Peyer's patch (tissue), 4 donors: ENCODE data around the gene LDB3. TPM values are rescaled to one million over a fixed set of nuclear protein-coding genes. Genes with fewer than 3 reads are reported as not detected.

Experiments used
- DNase-seq, 3 donors: peaks; one replicate each; pipeline ENCODE4 v3.0.0-alpha.2; 2017 to 2019
- H3K27ac ChIP-seq, 4 donors: fragments of 200-600 bp; sonication (generic); one replicate each; pipeline ENCODE4 v1.5.1; 2016 to 2019
- H3K27me3 ChIP-seq, 2 donors: fragments of 200-600 bp; sonication (generic); one replicate each; pipeline ENCODE4 v1.5.1; 2019
- H3K36me3 ChIP-seq, 3 donors: fragments of 200-600 bp; sonication (generic); one replicate each; pipeline ENCODE4 v1.5.1; 2016 to 2019
- H3K4me1 ChIP-seq, 4 donors: fragments of 200-600 bp; sonication (generic); one replicate each; pipeline ENCODE4 v1.5.1; 2016 to 2019
- H3K4me3 ChIP-seq, 4 donors: fragments of 200-600 bp; sonication (generic); 1 replicate in 3 of 4; 2 replicates in 1 of 4; pipeline ENCODE4 v1.5.1; 2016 to 2019; ENCODE audit warnings: mild to moderate bottlenecking in 1 of 4
- H3K9me3 ChIP-seq, 4 donors: fragments of 200-600 bp; sonication (generic); one replicate each; pipeline ENCODE4 v1.5.1; 2016 to 2019; ENCODE audit warnings: mild to moderate bottlenecking in 1 of 4
- CTCF ChIP-seq, 6 experiments: fragments of 450-650 bp in 4 of 6; fragments of 200-600 bp in 2 of 6; sonication (generic) in 1 of 6; IDR thresholded peaks; one replicate each; pipeline ENCODE4 v1.5.1; 2017 to 2019; ENCODE audit warnings: antibody characterized with exemption in 6 of 6, mild to moderate bottlenecking in 3 of 6, moderate library complexity in 1 of 6
- POLR2A ChIP-seq, 2 donors: fragments of 450-650 bp; IDR thresholded peaks; one replicate each; pipeline ENCODE4 v1.5.1; 2017; ENCODE audit warnings: antibody characterized with exemption in 2 of 2, mild to moderate bottlenecking in 2 of 2, moderate library complexity in 2 of 2
- total RNA-seq, 4 donors: library from RNA; depleted of rRNA; stranded (reverse); fragments of >200 nt; gene quantifications; one replicate each; pipeline ENCODE4 v1.1.0, GENCODE V29; 2016

Gene LDB3
- total RNA-seq, 4 donors from 2014 or later, result 1.3 to 9.1 (median 2.3) TPM

- TF ChIP-seq CTCF (IDR thresholded peaks at IDR 0.05), result no peak
- TF ChIP-seq POLR2A (IDR thresholded peaks at IDR 0.05), result no peak
- no peak for DNase-seq
- Histone ChIP-seq H3K27ac (no peak overlapping the region), H3K36me3 (no peaks in the 10 kb centered on the region), H3K4me3 (no peak overlapping the region), H3K9me3 (no peaks in the 10 kb centered on the region), H3K27me3 (no peaks in the 10 kb centered on the region), H3K4me1 (peaks cover 0 to 12% (median 0%) of the 10 kb centered on the region in 4 donors)
Measured at GRCh38 chr10:86690657-86691084, 22.4 kb downstream of the LDB3 start.

- no peaks in the 10 kb centered on the region for H3K27me3 ChIP-seq
- no peak for DNase-seq
- peaks cover 0 to 12% (median 0%) of the 10 kb centered on the region in 4 donors for H3K4me1 ChIP-seq
- H3K4me3 ChIP-seq, result no peak overlapping the region
- H3K27ac ChIP-seq, result no peak overlapping the region
- H3K9me3 ChIP-seq, result no peaks in the 10 kb centered on the region
- no peaks in the 10 kb centered on the region for H3K36me3 ChIP-seq
- no peak for TF ChIP-seq CTCF (IDR thresholded peaks at IDR 0.05)
- no peak for TF ChIP-seq POLR2A (IDR thresholded peaks at IDR 0.05)
Measured at GRCh38 chr10:86691333-86692022, 23.2 kb downstream of the LDB3 start.

- Histone ChIP-seq H3K36me3 (no peaks in the 10 kb centered on the region), H3K27ac (no peak overlapping the region), H3K9me3 (no peaks in the 10 kb centered on the region), H3K4me3 (no peak overlapping the region), H3K4me1 (peaks cover 0 to 12% (median 0%) of the 10 kb centered on the region in 4 donors), H3K27me3 (no peaks in the 10 kb centered on the region)
- TF ChIP-seq CTCF (IDR thresholded peaks at IDR 0.05), result no peak
- TF ChIP-seq POLR2A (IDR thresholded peaks at IDR 0.05), result no peak
- no peak for DNase-seq
Measured at GRCh38 chr10:86692023-86692514, 23.8 kb downstream of the LDB3 start.

GRCh38 chr10:86692664-86693063 is 24.4 kb downstream of the LDB3 start:
- DNase-seq, result no peak
- TF ChIP-seq POLR2A (IDR thresholded peaks at IDR 0.05) (no peak), CTCF (IDR thresholded peaks at IDR 0.05) (no peak)
- Histone ChIP-seq H3K27me3 (no peaks in the 10 kb centered on the region), H3K4me3 (no peak overlapping the region), H3K9me3 (no peaks in the 10 kb centered on the region), H3K27ac (no peak overlapping the region), H3K36me3 (no peaks in the 10 kb centered on the region), H3K4me1 (peaks cover 0 to 8% (median 0%) of the 10 kb centered on the region in 4 donors)

- no peaks in the 10 kb centered on the region for H3K27me3 ChIP-seq
- H3K27ac ChIP-seq, result no peak overlapping the region
- no peaks in the 10 kb centered on the region for H3K9me3 ChIP-seq
- TF ChIP-seq POLR2A (IDR thresholded peaks at IDR 0.05) (no peak), CTCF (IDR thresholded peaks at IDR 0.05) (no peak)
- H3K36me3 ChIP-seq, result no peaks in the 10 kb centered on the region
- no peak overlapping the region for H3K4me3 ChIP-seq
- peaks cover 0 to 2% (median 0%) of the 10 kb centered on the region in 4 donors for H3K4me1 ChIP-seq
- no peak for DNase-seq
Measured at GRCh38 chr10:86693275-86693674, 25.0 kb downstream of the LDB3 start.
